ENCODE measurements around the gene IRF5. TPM values are rescaled to one million over a fixed set of nuclear protein-coding genes. Genes with fewer than 3 reads are reported as not detected.

IRF5 gene
- total and polyA plus RNA-seq, 4 donors: 4.3 to 6.2 (median 4.5) TPM

DNA sequence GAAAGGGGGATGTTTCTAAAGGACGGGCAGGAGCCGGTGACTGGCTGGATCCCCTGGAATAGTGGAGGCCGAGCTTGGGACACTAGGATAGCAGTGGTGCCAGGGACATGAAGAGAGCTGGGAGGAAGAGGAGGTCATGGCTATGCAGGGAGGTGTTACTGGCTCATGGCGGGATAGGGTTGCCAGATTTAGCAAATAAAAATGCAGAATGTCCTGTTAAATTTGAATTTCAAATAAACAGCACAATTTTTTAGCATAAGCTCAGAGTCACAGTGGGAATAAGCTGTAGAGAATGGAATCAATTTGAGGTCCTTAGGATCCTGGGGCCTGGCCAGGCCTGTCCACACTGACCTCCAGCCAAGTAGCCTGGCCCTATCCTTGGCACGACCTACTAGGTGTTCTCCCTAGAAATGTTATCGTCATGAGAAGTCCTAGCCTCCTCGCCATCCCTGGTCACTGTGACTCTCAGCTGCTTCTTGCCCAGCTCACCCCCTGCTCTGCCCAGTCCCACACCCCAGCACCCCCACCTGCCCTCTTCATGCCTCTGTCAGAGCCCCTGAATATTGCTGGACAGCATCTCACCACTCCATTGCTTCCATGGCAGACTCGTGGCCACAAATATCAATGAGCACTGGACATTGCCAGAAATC is 19.6 kb upstream of the IRF5 start:
- H3K27ac ChIP-seq (ENCODE audit: low read depth in 1 of 2, low read length in 2 of 2): no peak overlapping the region
- TF ChIP-seq, protein P1, sequence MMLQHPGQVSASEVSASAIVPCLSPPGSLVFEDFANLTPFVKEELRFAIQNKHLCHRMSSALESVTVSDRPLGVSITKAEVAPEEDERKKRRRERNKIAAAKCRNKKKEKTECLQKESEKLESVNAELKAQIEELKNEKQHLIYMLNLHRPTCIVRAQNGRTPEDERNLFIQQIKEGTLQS (IDR thresholded peaks at IDR 0.05): no peak
- no peak for TF ChIP-seq HNF4G (IDR thresholded peaks at IDR 0.05)
- no peak for TF ChIP-seq SP1 (IDR thresholded peaks at IDR 0.05)
- no peak for TF ChIP-seq GABPA (IDR thresholded peaks at IDR 0.05 in 1 of 2, conservative IDR thresholded peaks at IDR 0.05 in 1 of 2)
- no peak for TF ChIP-seq TAF1 (conservative IDR thresholded peaks at IDR 0.05)
- DNase-seq (ENCODE audit: low spot score): no peak
- no peak overlapping the region for H3K9ac ChIP-seq (ENCODE audit: low read depth in 1 of 2, low read length in 2 of 2)
- no peaks in the 10 kb centered on the region for H3K9me3 ChIP-seq (ENCODE audit: control insufficient read depth in 4 of 4, low read length in 3 of 4)
- H3K36me3 ChIP-seq (ENCODE audit: control insufficient read depth in 4 of 4, insufficient read depth in 3 of 4, low read depth in 1 of 4, low read length in 3 of 4): no peaks in the 10 kb centered on the region
- 90% methylated on average over 8 of the region's 8 CpGs for whole genome bisulfite sequencing
- H3K4me3 ChIP-seq (ENCODE audit: low read depth in 1 of 3, low read length in 3 of 3): no peak overlapping the region
- peaks cover 0 to 2% (median 0%) of the 10 kb centered on the region in 4 donors for H3K27me3 ChIP-seq (ENCODE audit: control insufficient read depth in 4 of 4, insufficient read depth in 4 of 4, low read length in 3 of 4)
- H3K4me1 ChIP-seq (ENCODE audit: control insufficient read depth in 4 of 4, insufficient read depth in 4 of 4, low read length in 3 of 4): peaks cover 0 to 6% (median 5%) of the 10 kb centered on the region in 4 donors

DNA sequence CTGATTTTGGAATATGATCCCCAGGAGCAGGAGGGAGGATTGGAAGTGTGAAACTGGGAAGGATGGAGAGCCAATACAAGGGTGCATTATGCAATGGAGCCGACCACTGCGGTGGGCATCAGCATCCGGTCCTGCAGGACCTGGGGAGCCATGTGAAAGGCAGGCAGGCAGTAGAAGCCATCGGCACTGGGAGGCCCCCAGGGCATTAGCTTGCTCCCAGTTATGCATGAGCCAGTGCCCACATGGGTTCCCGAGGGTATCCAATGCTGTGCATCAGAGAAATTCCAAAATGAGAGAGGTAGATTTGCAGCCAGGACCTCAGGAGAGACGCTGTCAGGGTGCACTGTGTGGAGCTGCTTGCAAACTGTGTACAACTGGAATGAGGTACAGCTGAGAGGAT is 18.5 kb upstream of the IRF5 start:
- no peak for TF ChIP-seq HNF4A (conservative IDR thresholded peaks at IDR 0.05)
- TF ChIP-seq, protein P2, sequence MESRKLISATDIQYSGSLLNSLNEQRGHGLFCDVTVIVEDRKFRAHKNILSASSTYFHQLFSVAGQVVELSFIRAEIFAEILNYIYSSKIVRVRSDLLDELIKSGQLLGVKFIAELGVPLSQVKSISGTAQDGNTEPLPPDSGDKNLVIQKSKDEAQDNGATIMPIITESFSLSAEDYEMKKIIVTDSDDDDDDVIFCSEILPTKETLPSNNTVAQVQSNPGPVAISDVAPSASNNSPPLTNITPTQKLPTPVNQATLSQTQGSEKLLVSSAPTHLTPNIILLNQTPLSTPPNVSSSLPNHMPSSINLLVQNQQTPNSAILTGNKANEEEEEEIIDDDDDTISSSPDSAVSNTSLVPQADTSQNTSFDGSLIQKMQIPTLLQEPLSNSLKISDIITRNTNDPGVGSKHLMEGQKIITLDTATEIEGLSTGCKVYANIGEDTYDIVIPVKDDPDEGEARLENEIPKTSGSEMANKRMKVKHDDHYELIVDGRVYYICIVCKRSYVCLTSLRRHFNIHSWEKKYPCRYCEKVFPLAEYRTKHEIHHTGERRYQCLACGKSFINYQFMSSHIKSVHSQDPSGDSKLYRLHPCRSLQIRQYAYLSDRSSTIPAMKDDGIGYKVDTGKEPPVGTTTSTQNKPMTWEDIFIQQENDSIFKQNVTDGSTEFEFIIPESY (IDR thresholded peaks at IDR 0.05): no peak
- TF ChIP-seq GABPA (IDR thresholded peaks at IDR 0.05 in 1 of 2, conservative IDR thresholded peaks at IDR 0.05 in 1 of 2): no peak
- TF ChIP-seq JUND (IDR thresholded peaks at IDR 0.05): no peak
- no peak for TF ChIP-seq FOXA1 (IDR thresholded peaks at IDR 0.05)
- no peak for TF ChIP-seq RAD21 (IDR thresholded peaks at IDR 0.05)
- no peak for TF ChIP-seq NR2F2 (IDR thresholded peaks at IDR 0.05)
- no peak for TF ChIP-seq HNF4G (IDR thresholded peaks at IDR 0.05)
- no peak for TF ChIP-seq TAF1 (conservative IDR thresholded peaks at IDR 0.05)
- TF ChIP-seq, protein P3, sequence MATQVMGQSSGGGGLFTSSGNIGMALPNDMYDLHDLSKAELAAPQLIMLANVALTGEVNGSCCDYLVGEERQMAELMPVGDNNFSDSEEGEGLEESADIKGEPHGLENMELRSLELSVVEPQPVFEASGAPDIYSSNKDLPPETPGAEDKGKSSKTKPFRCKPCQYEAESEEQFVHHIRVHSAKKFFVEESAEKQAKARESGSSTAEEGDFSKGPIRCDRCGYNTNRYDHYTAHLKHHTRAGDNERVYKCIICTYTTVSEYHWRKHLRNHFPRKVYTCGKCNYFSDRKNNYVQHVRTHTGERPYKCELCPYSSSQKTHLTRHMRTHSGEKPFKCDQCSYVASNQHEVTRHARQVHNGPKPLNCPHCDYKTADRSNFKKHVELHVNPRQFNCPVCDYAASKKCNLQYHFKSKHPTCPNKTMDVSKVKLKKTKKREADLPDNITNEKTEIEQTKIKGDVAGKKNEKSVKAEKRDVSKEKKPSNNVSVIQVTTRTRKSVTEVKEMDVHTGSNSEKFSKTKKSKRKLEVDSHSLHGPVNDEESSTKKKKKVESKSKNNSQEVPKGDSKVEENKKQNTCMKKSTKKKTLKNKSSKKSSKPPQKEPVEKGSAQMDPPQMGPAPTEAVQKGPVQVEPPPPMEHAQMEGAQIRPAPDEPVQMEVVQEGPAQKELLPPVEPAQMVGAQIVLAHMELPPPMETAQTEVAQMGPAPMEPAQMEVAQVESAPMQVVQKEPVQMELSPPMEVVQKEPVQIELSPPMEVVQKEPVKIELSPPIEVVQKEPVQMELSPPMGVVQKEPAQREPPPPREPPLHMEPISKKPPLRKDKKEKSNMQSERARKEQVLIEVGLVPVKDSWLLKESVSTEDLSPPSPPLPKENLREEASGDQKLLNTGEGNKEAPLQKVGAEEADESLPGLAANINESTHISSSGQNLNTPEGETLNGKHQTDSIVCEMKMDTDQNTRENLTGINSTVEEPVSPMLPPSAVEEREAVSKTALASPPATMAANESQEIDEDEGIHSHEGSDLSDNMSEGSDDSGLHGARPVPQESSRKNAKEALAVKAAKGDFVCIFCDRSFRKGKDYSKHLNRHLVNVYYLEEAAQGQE (IDR thresholded peaks at IDR 0.05): no peak
- TF ChIP-seq, protein P1 (IDR thresholded peaks at IDR 0.05): no peak
- no peak for TF ChIP-seq RXRA (IDR thresholded peaks at IDR 0.05)
- H3K9me3 ChIP-seq (ENCODE audit: control insufficient read depth in 4 of 4, low read length in 3 of 4): no peaks in the 10 kb centered on the region
- H3K27me3 ChIP-seq (ENCODE audit: control insufficient read depth in 4 of 4, insufficient read depth in 4 of 4, low read length in 3 of 4): peaks cover 0 to 2% (median 0%) of the 10 kb centered on the region in 4 donors
- H3K36me3 ChIP-seq (ENCODE audit: control insufficient read depth in 4 of 4, insufficient read depth in 3 of 4, low read depth in 1 of 4, low read length in 3 of 4): no peaks in the 10 kb centered on the region
- 83% methylated on average over 6 of the region's 6 CpGs for WGBS
- H3K4me1 ChIP-seq (ENCODE audit: control insufficient read depth in 4 of 4, insufficient read depth in 4 of 4, low read length in 3 of 4): peaks cover 0 to 6% (median 5%) of the 10 kb centered on the region in 4 donors
- H3K27ac ChIP-seq (ENCODE audit: low read depth in 1 of 2, low read length in 2 of 2): no peak overlapping the region
- DNase-seq (ENCODE audit: low spot score): no peak
- H3K9ac ChIP-seq (ENCODE audit: low read depth in 1 of 2, low read length in 2 of 2): no peak overlapping the region
- no peak overlapping the region for H3K4me3 ChIP-seq (ENCODE audit: low read depth in 1 of 3, low read length in 3 of 3)

Data from liver (tissue), 9 donors.